ENCODE data around the gene DNAJB6.
"Not testable (repeated sequence)": the region's sequence is repeated elsewhere in the genome, so short reads cannot be mapped to it uniquely, and the experiment has no call there.

The DNAJB6 gene

GRCh38 chr7:157329447-157329846, 7.4 kb upstream of the DNAJB6 start:
- no peak for DNase-seq

DNA sequence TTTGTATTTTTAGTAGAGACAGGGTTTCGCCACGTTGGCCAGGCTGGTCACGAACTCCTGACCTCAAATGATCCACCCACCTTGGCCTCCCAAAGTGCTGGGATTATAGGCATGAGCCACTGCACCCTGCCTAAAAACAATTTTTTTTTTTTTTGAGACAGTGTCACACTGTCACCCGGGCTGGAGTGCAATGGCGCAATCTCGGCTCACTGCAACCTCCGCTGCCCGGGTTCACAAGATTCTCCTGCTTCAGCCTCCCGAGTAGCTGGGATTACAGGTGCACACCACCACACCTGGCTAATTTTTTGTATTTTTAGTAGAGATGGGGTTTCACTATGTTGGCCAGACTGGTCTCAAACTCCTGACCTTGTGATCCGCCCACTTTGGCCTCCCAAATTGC, 6.2 kb upstream of the DNAJB6 start:
- not testable (repeated sequence) for DNase-seq

DNA sequence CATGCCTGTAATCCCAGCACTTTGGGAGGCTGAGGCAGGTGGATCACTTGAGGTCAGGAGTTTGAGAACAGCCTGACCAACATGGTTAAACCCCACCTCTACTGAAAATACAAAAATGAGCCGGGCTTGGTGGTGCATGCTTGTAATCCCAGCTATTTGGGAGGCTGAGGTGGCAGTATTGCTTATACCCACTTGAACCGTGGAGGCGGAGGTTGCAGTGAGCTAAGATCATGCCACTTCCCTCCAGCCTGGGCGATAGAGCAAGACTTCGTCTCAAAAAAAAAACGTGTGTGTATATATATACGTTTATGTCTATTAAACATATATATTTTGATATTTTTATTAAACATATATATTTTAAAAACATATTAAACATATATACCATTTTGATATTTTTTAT, 5.8 kb upstream of the DNAJB6 start:
- DNase-seq: not testable (repeated sequence)

GRCh38 chr7:157335236-157335635, 1.6 kb upstream of the DNAJB6 start:
- DNase-seq: no peak

DNA sequence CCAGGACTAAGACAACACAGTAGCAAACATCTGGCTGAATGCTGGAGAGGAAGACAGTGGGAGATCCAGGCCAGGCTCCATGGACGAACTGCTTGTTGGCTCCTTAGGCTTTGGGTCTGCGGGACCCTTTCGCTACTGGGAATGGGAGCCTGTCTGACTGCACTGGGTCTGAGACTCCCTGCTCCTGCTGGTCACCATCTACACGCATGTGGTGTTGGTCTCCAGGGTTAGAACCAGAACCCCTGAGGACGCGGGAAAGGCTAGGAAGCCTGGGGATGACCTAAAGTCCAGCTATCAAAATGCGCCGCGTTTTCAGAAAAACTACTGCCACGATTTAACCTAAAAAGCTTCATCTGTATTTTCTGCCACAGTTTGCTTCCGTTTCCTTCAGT, 817 bp upstream of the DNAJB6 start:
- peak in 1 of 2 experiments; percentile 50 for DNase-seq

GRCh38 chr7:157337316-157338149, 729 bp downstream of the DNAJB6 start:
- DNase-seq: peak in 1 of 2 experiments; percentile 57

- DNase-seq: peak; percentile 41 to 72
These were observed 3.2 kb downstream of the DNAJB6 start for GRCh38 chr7:157339777-157340677.

- peak in 1 of 2 experiments; percentile 64 for DNase-seq
These were observed 10.6 kb downstream of the DNAJB6 start for GRCh38 chr7:157347217-157347904.

DNA sequence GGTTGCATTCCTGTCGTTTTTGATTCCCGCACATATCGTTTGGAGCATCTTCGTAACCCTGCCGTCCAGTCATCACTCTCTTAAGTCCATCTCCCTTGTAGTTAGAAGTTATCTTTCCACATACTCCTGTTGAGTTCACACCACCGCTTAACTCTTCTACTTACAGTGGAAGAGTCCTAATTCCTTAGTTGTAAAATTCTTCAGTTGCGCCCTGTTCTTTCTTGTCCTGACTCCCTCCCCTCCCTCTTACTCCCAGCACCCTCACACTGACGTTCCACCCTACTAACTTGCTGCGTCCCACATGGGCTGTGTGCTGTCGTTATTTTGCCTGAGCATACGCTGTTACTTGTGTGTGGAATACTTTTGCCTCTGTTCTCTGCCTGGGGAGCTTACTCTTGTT, 11.7 kb downstream of the DNAJB6 start:
- DNase-seq: no peak

DNA sequence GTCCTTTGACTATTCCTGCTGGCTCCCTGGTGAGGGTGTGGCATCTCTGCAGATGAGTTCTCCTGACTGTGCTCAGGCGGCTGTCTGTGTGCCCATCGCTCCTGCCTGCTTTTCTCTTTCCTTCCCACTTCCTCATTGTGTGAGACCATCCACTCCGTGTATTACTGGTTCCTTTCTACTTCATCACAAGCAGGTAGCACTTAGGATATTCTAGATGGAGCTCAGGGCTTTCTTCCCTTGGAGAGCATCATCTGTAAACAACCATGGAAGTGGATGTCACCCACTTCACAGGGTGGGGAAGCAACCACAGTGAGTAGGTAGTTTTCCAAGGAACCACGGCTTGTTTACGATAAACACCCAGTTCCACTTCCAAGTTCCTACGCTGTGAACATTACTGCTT, 15.7 kb downstream of the DNAJB6 start:
- peak in 1 of 2 experiments; percentile 29 for DNase-seq

DNA sequence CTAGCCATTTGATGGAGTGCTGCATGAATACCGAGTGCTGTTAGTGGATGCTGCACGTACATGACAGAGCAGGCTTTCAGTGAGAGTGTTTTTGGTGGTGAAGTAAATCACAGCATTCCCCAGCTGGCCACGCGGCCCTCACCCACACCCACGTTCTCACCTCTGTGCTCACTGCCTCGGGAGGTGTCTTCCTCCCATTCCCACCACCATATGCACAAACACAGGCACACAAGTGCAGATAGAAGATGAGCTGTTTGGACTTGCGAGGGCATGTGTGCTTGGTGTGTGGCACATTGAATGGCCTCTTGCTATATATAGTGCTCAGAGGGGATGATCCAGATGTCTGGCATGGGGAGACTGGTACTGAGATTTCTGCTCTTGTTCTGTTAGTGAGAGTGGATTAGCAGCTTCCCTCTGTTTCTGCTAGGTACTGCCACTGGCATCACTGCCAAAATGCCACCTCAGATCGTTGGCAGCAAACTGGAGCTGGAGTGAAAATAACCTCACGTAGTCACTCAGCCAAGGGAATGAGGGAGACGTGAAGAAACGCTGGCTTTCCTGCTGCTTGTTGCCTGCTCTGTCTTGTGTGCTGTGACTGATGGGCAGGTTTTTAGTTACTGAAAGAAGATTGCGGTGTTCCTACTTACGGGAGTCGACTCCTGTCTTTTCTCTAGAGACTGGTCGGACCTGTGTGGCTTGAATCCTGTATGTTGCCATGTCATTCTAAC, 19.1 kb downstream of the DNAJB6 start:
- DNase-seq: peak in 1 of 2 experiments; percentile 19

DNA sequence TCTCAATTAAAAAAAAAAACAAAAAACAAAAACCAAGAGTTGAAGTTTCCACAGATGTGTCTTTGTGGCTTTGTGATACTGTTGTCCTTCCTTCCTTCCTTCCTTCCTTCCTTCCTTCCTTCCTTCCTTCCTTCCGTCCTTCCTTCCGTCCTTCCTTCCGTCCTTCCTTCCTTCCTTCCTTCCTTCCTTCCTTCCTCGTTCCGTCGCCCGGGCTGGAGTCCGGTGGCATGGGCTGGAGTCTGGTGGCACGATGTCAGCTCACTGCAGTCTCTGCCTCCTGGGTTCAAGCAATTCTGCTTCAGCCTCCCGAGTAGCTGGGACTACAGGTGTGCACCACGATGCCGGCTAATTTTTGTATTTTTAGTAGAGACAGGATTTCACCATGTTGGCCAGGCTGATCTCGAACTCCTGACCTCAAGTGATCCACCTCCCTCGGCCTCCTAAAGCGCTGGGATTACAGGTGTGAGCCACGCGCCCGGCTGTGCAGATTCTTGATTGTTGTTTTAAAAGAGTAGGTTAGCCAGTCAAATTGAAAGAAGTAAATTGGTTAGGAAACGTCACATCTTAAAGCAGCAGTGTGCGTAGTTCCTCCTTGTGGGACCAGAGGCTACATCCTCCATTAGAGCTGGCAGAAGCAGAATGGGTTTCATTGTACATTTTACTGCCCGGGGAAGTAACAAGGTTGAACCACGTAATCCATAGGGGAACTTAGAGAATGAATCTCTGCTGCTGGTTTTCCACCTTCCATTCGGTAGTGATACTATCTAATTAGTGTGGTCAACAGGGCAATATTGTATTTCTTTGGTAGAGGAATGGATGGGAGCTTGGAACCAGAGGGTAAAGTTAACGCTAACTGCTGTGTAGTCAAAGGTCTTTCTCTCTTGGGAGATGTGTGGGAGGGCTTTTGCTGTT, 20.6 kb downstream of the DNAJB6 start:
- DNase-seq: no peak

GRCh38 chr7:157358041-157358752, 21.4 kb downstream of the DNAJB6 start:
- DNase-seq: no peak

GRCh38 chr7:157358753-157359096, 21.9 kb downstream of the DNAJB6 start:
- DNase-seq: no peak

GRCh38 chr7:157359581-157359980, 22.8 kb downstream of the DNAJB6 start:
- DNase-seq: no peak

GRCh38 chr7:157360483-157361025, 23.8 kb downstream of the DNAJB6 start:
- no peak for DNase-seq

GRCh38 chr7:157361537-157361936, 24.7 kb downstream of the DNAJB6 start:
- no peak for DNase-seq

GRCh38 chr7:157362729-157363128, 25.9 kb downstream of the DNAJB6 start:
- DNase-seq: no peak

DNA sequence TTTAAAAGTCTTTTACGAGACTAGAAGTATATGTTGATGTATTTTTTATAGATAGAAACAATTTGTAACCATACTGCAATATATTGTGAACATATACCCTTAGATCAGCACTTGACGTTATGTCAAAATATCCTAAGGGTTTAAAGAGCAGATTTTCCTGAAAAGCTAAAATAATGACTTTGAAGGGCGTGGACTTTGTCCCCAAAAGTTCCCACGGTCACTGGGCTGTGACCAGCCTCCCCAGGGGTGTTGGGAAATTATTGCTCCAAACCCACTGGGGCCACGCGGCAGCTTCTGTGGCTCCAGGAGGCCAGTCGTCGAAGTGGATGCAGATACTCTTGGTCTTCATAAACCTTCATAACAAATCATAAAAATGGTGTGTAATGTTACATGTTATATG, 29.9 kb downstream of the DNAJB6 start:
- DNase-seq: no peak

DNA sequence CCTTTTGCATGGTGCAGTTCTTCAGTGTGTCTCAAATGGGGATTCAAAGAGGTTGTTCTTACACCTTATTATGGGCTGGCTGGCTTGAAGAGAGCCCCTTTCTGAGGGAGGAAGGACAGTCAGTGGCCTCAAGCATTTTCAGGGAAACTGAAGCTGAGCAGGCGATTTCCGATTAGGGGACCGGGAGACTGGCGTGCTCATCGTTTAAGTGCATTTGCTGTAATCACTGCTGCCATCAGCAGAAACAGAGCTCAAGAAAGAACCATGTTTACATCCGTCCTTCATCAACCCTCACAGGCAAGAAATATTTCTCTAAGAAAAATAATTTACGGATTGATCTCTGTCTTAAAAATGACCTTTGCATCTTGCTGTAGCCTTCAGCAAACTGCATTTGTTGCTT, 32.2 kb downstream of the DNAJB6 start:
- DNase-seq: no peak

- DNase-seq: no peak
These were observed 33.9 kb downstream of the DNAJB6 start for GRCh38 chr7:157370742-157371141.
